ENCODE results near the gene KCNIP4. TPM values are rescaled to one million over a fixed set of nuclear protein-coding genes. Genes with fewer than 3 reads are reported as not detected.

KCNIP4 gene
- total RNA-seq, 1 experiment from 2014 or later = not detected

DNA sequence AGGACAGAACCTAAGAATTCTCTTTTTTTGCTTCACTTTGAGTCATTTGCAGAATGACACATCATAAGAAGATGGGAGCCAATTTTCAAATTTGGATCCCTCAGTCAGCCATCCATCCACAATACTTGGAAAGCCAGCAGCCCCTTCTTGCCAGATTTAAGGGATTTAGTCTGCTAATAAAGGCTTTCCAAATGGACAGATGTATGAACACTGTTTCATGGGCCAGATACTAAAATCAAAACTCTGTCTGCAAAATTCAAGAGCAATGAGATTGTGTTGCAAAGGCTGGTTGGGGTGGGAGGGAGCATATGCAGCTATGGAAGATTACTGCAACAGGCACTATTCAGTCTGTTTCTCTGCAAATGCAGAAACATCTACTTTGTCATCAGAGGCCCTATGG lies 37.7 kb upstream of the KCNIP4 start:
- no peak overlapping the region for H2AFZ ChIP-seq
- H3K79me2 ChIP-seq (ENCODE audit: low read depth) = no peaks in the 10 kb centered on the region
- no peak overlapping the region for H3K27ac ChIP-seq
- no peak overlapping the region for H3K4me2 ChIP-seq
- H3K9me3 ChIP-seq (ENCODE audit: insufficient read depth, low read depth) = no peaks in the 10 kb centered on the region
- no peaks in the 10 kb centered on the region for H3K4me1 ChIP-seq (replicated peaks; ENCODE audit: insufficient read depth)
- ChIA-PET POLR2A (ENCODE audit: unreplicated experiment) (no interaction called here), CTCF (no interaction called here)
- H4K20me1 ChIP-seq (ENCODE audit: insufficient read depth) = no peaks in the 10 kb centered on the region
- H3F3A ChIP-seq (ENCODE audit: insufficient read depth, low read depth) = no peaks in the 10 kb centered on the region
- H3K4me3 ChIP-seq = no peak overlapping the region
- H3K27me3 ChIP-seq (ENCODE audit: insufficient read depth, low read depth) = no peaks in the 10 kb centered on the region
- DNase-seq = no peak
- intact Hi-C loops (cut with micrococcal nuclease; ENCODE audit: unreplicated experiment) = no loop called here
- H3K9me2 ChIP-seq (ENCODE audit: insufficient read depth) = no peaks in the 10 kb centered on the region
- no TSS peak for BruUV-seq (replicated peaks)
- H3K36me3 ChIP-seq (ENCODE audit: low read depth) = no peaks in the 10 kb centered on the region
- no peak for TF ChIP-seq EZH2 (IDR thresholded peaks at IDR 0.05; ENCODE audit: low read depth)
- TF ChIP-seq, protein P1, sequence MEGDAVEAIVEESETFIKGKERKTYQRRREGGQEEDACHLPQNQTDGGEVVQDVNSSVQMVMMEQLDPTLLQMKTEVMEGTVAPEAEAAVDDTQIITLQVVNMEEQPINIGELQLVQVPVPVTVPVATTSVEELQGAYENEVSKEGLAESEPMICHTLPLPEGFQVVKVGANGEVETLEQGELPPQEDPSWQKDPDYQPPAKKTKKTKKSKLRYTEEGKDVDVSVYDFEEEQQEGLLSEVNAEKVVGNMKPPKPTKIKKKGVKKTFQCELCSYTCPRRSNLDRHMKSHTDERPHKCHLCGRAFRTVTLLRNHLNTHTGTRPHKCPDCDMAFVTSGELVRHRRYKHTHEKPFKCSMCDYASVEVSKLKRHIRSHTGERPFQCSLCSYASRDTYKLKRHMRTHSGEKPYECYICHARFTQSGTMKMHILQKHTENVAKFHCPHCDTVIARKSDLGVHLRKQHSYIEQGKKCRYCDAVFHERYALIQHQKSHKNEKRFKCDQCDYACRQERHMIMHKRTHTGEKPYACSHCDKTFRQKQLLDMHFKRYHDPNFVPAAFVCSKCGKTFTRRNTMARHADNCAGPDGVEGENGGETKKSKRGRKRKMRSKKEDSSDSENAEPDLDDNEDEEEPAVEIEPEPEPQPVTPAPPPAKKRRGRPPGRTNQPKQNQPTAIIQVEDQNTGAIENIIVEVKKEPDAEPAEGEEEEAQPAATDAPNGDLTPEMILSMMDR (conservative IDR thresholded peaks at IDR 0.05) = no peak

DNA sequence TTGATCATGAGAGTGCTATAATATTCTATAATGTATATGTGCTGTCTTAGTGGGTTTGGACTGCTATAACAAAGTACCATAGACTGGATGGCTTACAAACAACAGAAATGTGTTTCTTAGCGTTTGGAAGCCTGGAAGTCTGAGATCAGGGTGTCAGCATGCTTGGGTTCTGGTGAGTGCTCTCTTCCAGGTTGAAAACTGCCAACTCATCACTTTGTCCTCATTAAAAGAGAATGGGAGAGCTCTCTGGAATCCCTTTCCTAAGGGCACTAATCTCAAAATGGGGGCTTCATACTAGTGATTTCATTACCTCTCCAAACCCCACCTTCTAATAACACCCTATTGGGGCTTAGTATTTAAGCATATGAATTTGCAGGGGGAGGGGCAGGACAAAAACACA lies 33.5 kb upstream of the KCNIP4 start:
- ChIA-PET CTCF (no interaction called here), POLR2A (ENCODE audit: unreplicated experiment) (no interaction called here)
- no peak for DNase-seq
- Histone ChIP-seq H3F3A (ENCODE audit: insufficient read depth, low read depth) (no peaks in the 10 kb centered on the region), H4K20me1 (ENCODE audit: insufficient read depth) (no peaks in the 10 kb centered on the region), H3K27me3 (ENCODE audit: insufficient read depth, low read depth) (no peaks in the 10 kb centered on the region), H3K4me1 (replicated peaks; ENCODE audit: insufficient read depth) (no peaks in the 10 kb centered on the region), H3K9me3 (ENCODE audit: insufficient read depth, low read depth) (no peaks in the 10 kb centered on the region), H3K4me3 (no peak overlapping the region), H3K9me2 (ENCODE audit: insufficient read depth) (no peaks in the 10 kb centered on the region), H3K79me2 (ENCODE audit: low read depth) (no peaks in the 10 kb centered on the region), H3K36me3 (ENCODE audit: low read depth) (no peaks in the 10 kb centered on the region), H3K4me2 (no peak overlapping the region), H3K27ac (no peak overlapping the region), H2AFZ (no peak overlapping the region)
- TF ChIP-seq, protein P1 (conservative IDR thresholded peaks at IDR 0.05) = no peak
- TF ChIP-seq EZH2 (IDR thresholded peaks at IDR 0.05; ENCODE audit: low read depth) = no peak
- no TSS peak for BruUV-seq (replicated peaks)
- intact Hi-C loops (cut with micrococcal nuclease; ENCODE audit: unreplicated experiment) = no loop called here

GRCh38 chr4:21979196-21979595 lies 30.6 kb upstream of the KCNIP4 start:
- Histone ChIP-seq H3K27ac (no peak overlapping the region), H3K9me2 (ENCODE audit: insufficient read depth) (no peaks in the 10 kb centered on the region), H2AFZ (no peak overlapping the region), H4K20me1 (ENCODE audit: insufficient read depth) (no peaks in the 10 kb centered on the region), H3K9me3 (ENCODE audit: insufficient read depth, low read depth) (no peaks in the 10 kb centered on the region), H3K27me3 (ENCODE audit: insufficient read depth, low read depth) (no peaks in the 10 kb centered on the region), H3K36me3 (ENCODE audit: low read depth) (no peaks in the 10 kb centered on the region), H3K79me2 (ENCODE audit: low read depth) (no peaks in the 10 kb centered on the region), H3K4me1 (replicated peaks; ENCODE audit: insufficient read depth) (no peaks in the 10 kb centered on the region), H3K4me2 (no peak overlapping the region), H3K4me3 (no peak overlapping the region), H3F3A (ENCODE audit: insufficient read depth, low read depth) (no peaks in the 10 kb centered on the region)
- ChIA-PET POLR2A (ENCODE audit: unreplicated experiment) (no interaction called here), CTCF (no interaction called here)
- no TSS peak for BruUV-seq (replicated peaks)
- no peak for DNase-seq
- intact Hi-C loops (cut with micrococcal nuclease; ENCODE audit: unreplicated experiment) = no loop called here
- TF ChIP-seq, protein P1 (conservative IDR thresholded peaks at IDR 0.05) = no peak
- no peak for TF ChIP-seq EZH2 (IDR thresholded peaks at IDR 0.05; ENCODE audit: low read depth)
